Upper lobe of left lung (tissue), 4 donors: ENCODE data around the gene NTSR1.

Experiments used
- EP300 ChIP-seq, 4 donors: sonication (generic); formaldehyde crosslinking; IDR thresholded peaks; one replicate each; pipeline ENCODE4 v1.5.1; 2017; ENCODE audit warnings: antibody characterized with exemption in 4 of 4, control low read depth in 2 of 4
- POLR2A ChIP-seq, 4 donors: fragments of 450-650 bp; IDR thresholded peaks; one replicate each; pipeline ENCODE4 v1.5.1; 2016 to 2017; ENCODE audit warnings: antibody characterized with exemption in 4 of 4, mild to moderate bottlenecking in 2 of 4
- POLR2AphosphoS5 ChIP-seq, 2 donors: sonication (generic); formaldehyde crosslinking; IDR thresholded peaks; one replicate each; pipeline ENCODE4 v1.5.1; 2017; ENCODE audit warnings: antibody characterized with exemption in 2 of 2
- TF ChIP-seq, protein P1 (sequence below), 6 experiments: fragments of 450-650 bp in 4 of 6; fragments of 200-600 bp in 2 of 6; sonication (generic) in 2 of 6; IDR thresholded peaks; one replicate each; pipeline ENCODE4 v1.5.1; 2016 to 2019; ENCODE audit warnings: antibody characterized with exemption in 6 of 6

- no peak for TF ChIP-seq POLR2A (IDR thresholded peaks at IDR 0.05)
- no peak for TF ChIP-seq POLR2AphosphoS5 (IDR thresholded peaks at IDR 0.05)
- TF ChIP-seq, protein P1, sequence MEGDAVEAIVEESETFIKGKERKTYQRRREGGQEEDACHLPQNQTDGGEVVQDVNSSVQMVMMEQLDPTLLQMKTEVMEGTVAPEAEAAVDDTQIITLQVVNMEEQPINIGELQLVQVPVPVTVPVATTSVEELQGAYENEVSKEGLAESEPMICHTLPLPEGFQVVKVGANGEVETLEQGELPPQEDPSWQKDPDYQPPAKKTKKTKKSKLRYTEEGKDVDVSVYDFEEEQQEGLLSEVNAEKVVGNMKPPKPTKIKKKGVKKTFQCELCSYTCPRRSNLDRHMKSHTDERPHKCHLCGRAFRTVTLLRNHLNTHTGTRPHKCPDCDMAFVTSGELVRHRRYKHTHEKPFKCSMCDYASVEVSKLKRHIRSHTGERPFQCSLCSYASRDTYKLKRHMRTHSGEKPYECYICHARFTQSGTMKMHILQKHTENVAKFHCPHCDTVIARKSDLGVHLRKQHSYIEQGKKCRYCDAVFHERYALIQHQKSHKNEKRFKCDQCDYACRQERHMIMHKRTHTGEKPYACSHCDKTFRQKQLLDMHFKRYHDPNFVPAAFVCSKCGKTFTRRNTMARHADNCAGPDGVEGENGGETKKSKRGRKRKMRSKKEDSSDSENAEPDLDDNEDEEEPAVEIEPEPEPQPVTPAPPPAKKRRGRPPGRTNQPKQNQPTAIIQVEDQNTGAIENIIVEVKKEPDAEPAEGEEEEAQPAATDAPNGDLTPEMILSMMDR (IDR thresholded peaks at IDR 0.05), result no peak
- TF ChIP-seq EP300 (IDR thresholded peaks at IDR 0.05), result no peak
Measured at GRCh38 chr20:62678553-62678952, 30.1 kb upstream of the NTSR1 start.
